Stimulated activated CD4-positive, alpha-beta T cell treated with anti-CD3 and anti-CD28 coated beads, TNF-alpha, amount 100 ng/mL, for 4 hours (primary cell): ENCODE results near the gene C3orf20.

Experiments used
- DNase-seq, 3 experiments: peaks; one replicate each; pipeline ENCODE4 v3.0.0-alpha.2; 2020; ENCODE audit warnings: low read depth in 3 of 3

Gene C3orf20

GRCh38 chr3:14775011-14775410, 100.1 kb downstream of the C3orf20 start:
- no peak for DNase-seq

GRCh38 chr3:14775563-14775962, 100.6 kb downstream of the C3orf20 start:
- no peak for DNase-seq

GRCh38 chr3:14779069-14779685, 104.2 kb downstream of the C3orf20 start:
- DNase-seq: no peak

GRCh38 chr3:14780927-14781507, 106.1 kb downstream of the C3orf20 start:
- DNase-seq: no peak

- no peak for DNase-seq
Measured at GRCh38 chr3:14783480-14784086, 108.6 kb downstream of the C3orf20 start.

- no peak for DNase-seq
Measured at GRCh38 chr3:14784087-14784681, 109.2 kb downstream of the C3orf20 start.

- DNase-seq: no peak
Measured at GRCh38 chr3:14785207-14786155, 110.5 kb downstream of the C3orf20 start.

DNA sequence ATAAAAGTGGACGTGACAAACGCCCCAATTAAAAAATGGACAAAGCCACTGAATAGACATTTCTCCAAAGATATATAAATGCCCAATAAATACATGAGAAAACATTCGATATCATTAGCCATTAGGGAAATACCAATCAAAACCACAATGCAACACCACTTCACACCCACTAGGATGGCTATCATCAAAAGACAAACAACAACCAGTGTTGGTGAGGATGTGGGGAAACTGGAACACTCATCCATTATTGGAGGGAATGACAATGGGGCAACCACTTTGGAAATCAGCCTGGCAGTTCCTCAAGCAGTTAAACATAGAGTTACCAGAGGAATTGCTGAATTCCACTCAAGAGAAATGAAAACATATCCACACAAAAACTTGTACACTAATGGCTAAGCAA, 111.4 kb downstream of the C3orf20 start:
- no peak for DNase-seq

- DNase-seq: no peak
Measured at GRCh38 chr3:14787630-14788029, 112.7 kb downstream of the C3orf20 start.

- no peak for DNase-seq
Measured at GRCh38 chr3:14788644-14789043, 113.7 kb downstream of the C3orf20 start.

DNA sequence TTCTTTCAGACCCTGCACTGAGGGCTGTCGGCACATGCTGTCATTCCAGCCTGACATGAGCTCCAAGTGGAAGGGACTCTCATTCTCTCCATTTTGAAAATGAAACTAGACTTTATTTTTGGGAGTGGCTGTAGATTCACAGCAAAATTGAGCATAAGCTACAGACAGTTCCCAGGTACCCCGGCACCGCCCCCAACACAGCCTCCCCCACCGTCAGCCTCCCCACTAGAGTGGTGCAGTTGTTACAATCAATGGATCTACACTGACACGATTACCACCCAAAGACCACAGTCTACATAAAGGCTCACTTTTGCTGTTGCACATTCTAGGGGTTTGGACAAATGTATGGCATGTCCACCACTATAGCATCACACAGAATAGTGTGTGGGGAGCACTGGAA, 114.3 kb downstream of the C3orf20 start:
- DNase-seq: no peak

DNA sequence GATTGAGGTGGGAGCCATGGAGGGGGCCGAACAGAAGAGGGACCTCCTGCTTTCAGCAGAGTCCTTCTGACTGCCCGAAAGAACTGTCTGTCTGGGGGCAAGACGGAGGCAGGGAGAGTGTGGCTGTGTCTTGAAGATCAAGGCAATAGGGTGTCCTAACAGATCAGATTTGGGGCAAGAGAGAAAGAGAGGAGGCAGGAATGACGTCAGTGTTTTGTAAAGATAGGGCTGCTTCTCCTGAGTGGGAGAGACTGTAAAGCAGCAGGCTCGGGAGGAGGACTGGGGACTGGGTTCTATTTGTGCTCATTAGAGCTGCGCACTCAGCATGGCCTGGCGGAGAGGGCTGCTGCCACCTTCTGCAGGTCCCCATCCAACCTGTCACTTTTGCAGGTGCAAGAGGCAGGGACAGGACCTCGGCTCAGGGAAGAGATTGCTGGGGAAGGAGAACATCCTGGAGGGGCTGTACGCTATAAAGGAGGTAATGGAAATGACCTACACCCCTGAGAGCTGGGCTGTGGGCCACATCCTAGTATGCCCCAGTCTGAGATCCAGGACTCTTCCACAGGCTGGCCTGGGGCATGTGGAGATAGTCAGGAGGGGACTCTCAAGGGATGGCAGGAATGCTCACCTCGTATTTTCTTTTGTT, 114.8 kb downstream of the C3orf20 start:
- DNase-seq: no peak

- peak in 1 of 3 experiments; percentile 25 for DNase-seq
Measured at GRCh38 chr3:14791343-14791945, 116.5 kb downstream of the C3orf20 start.

GRCh38 chr3:14792691-14793121, 117.8 kb downstream of the C3orf20 start:
- DNase-seq: no peak

- DNase-seq: no peak
Measured at GRCh38 chr3:14793126-14793857, 118.4 kb downstream of the C3orf20 start.

- DNase-seq: no peak
Measured at GRCh38 chr3:14793858-14794234, 118.9 kb downstream of the C3orf20 start.

GRCh38 chr3:14794435-14794834, 119.5 kb downstream of the C3orf20 start:
- no peak for DNase-seq

DNA sequence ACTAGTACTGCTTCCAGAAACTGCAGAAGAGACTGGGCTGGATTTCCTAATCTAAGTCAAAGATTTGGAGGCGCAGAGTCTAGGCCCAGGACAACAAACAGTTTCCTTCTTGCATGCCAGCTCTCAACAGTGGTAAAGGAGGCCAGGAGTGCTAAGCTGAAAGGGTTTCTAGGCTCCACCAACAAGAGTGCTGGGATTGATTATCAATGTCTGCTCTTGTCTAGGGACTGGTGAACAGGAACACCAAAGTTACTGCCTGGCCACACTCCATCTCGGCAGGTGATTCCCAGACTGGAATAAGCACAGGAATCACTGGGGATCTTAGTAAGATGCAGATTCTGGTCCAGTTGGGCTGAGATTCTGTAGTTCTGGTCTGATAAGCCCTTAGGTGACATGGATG, 121.1 kb downstream of the C3orf20 start:
- no peak for DNase-seq

GRCh38 chr3:14796403-14797077, 121.6 kb downstream of the C3orf20 start:
- DNase-seq: no peak

- no peak for DNase-seq
Measured at GRCh38 chr3:14797731-14798130, 122.8 kb downstream of the C3orf20 start.
